ENCODE data around the gene SLC51A.

SLC51A gene

GRCh38 chr3:196217307-196218154, 1.2 kb downstream of the SLC51A start:
- DNase-seq = no peak

GRCh38 chr3:196218155-196218712, 1.9 kb downstream of the SLC51A start:
- DNase-seq = no peak

- peak; percentile 95 for DNase-seq
Observed at GRCh38 chr3:196219194-196219969, 3.0 kb downstream of the SLC51A start.

GRCh38 chr3:196219970-196220311, 3.6 kb downstream of the SLC51A start:
- DNase-seq = no peak

- DNase-seq = no peak
Observed at GRCh38 chr3:196220587-196220986, 4.3 kb downstream of the SLC51A start.

GRCh38 chr3:196220991-196221390, 4.7 kb downstream of the SLC51A start:
- DNase-seq = no peak

GRCh38 chr3:196222876-196223595, 6.7 kb downstream of the SLC51A start:
- no peak for DNase-seq

GRCh38 chr3:196225086-196225485, 8.8 kb downstream of the SLC51A start:
- no peak for DNase-seq

GRCh38 chr3:196225763-196226364, 9.5 kb downstream of the SLC51A start:
- no peak for DNase-seq

- DNase-seq = no peak
Observed at GRCh38 chr3:196227121-196227561, 10.8 kb downstream of the SLC51A start.

- no peak for DNase-seq
Observed at GRCh38 chr3:196227629-196228493, 11.5 kb downstream of the SLC51A start.

GRCh38 chr3:196232154-196232881, 16.0 kb downstream of the SLC51A start:
- no peak for DNase-seq

- no peak for DNase-seq
Observed at GRCh38 chr3:196232882-196233251, 16.5 kb downstream of the SLC51A start.

GRCh38 chr3:196235452-196236122, 19.3 kb downstream of the SLC51A start:
- DNase-seq = no peak

GRCh38 chr3:196236223-196236622, 19.9 kb downstream of the SLC51A start:
- DNase-seq = no peak

GRCh38 chr3:196237203-196237602, 20.9 kb downstream of the SLC51A start:
- DNase-seq = no peak

GRCh38 chr3:196238612-196239560, 22.6 kb downstream of the SLC51A start:
- no peak for DNase-seq

- DNase-seq = no peak
Observed at GRCh38 chr3:196240424-196240823, 24.1 kb downstream of the SLC51A start.

- DNase-seq = no peak
Observed at GRCh38 chr3:196241704-196242103, 25.4 kb downstream of the SLC51A start.

Data from COR-L47 (cell line).